ENCODE results near the gene TMEM151B. TPM values are rescaled to one million over a fixed set of nuclear protein-coding genes. Genes with fewer than 3 reads are reported as not detected.

TMEM151B gene
- total and polyA plus RNA-seq, 2 of the 13 experiments (the other 11 are each of a cell fraction or from before 2014, with no cell fraction given) = not detected

DNA sequence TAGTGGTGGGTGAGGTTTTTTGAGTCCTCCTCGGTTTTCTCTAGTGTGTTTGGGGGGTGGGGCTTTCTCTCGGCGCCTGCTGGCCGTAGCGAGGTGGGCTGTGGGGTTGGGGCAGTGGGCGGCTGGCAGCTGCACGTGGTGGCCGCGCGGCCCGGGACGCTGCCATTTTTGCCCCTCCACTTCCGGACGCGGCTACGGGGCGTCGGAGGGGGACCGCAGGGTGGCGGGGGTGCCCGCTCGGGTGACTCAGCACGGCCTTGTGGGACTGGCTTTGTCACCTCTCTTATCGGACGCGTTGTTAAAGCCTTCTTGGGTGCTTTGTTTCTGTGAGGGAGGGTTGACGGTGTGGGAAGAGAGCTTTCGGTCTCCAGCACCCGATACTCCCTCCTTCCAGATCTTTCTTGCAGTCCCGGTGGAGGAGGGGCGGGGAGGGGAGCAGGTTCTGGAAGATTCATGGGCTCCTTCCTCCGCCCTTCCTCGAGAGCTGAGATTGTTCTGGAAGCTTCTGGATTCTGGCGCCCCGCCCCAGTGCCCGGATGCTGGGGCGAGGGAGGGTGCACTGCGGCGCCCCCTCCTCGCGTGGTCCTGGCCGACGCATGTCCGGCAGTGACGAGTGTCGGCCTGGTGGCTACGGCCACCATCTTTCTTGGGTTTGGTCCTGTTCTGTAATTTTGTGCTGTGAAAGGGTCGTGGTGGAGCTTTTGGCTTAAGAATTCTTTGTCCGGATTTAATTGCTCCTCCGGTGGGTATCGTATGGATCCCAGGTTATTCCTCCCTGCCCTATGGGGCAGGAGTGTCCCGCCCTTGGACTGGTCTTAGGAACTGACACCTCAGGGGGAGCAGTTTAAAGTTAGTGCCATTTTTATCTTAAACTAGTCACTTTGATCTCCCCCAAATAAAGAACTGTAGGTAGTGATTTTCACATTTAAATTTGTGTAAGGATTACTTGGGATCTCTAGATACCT is 22.6 kb upstream of the TMEM151B start (continued):
- no peak for TF ChIP-seq CREB1 (IDR thresholded peaks at IDR 0.05)
- TF ChIP-seq CREB1 (CRISPR knock-in tag; IDR thresholded peaks at IDR 0.05) = no peak; the same call in 1 of the 2 replicates
- TF ChIP-seq ATM (IDR thresholded peaks at IDR 0.05; ENCODE audit: borderline replicate concordance) = no peak
- TF ChIP-seq ZNF639 (CRISPR knock-in tag; conservative IDR thresholded peaks at IDR 0.05) = peak; percentile 68; the same call in 1 of the 2 replicates
- TF ChIP-seq, protein P1, sequence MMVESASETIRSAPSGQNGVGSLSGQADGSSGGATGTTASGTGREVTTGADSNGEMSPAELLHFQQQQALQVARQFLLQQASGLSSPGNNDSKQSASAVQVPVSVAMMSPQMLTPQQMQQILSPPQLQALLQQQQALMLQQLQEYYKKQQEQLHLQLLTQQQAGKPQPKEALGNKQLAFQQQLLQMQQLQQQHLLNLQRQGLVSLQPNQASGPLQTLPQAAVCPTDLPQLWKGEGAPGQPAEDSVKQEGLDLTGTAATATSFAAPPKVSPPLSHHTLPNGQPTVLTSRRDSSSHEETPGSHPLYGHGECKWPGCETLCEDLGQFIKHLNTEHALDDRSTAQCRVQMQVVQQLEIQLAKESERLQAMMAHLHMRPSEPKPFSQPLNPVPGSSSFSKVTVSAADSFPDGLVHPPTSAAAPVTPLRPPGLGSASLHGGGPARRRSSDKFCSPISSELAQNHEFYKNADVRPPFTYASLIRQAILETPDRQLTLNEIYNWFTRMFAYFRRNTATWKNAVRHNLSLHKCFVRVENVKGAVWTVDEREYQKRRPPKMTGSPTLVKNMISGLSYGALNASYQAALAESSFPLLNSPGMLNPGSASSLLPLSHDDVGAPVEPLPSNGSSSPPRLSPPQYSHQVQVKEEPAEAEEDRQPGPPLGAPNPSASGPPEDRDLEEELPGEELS (CRISPR knock-in tag; IDR thresholded peaks at IDR 0.05) = no peak
- TF ChIP-seq ZFX (CRISPR knock-in tag; IDR thresholded peaks at IDR 0.05; ENCODE audit: low read depth) = peak; percentile 23; the same call in 1 of the 2 replicates
- TF ChIP-seq TP53 (CRISPR knock-in tag; conservative IDR thresholded peaks at IDR 0.05) = no peak
- TF ChIP-seq JUNB (CRISPR knock-in tag; IDR thresholded peaks at IDR 0.05; ENCODE audit: borderline replicate concordance) = no peak
- TF ChIP-seq, protein P2, sequence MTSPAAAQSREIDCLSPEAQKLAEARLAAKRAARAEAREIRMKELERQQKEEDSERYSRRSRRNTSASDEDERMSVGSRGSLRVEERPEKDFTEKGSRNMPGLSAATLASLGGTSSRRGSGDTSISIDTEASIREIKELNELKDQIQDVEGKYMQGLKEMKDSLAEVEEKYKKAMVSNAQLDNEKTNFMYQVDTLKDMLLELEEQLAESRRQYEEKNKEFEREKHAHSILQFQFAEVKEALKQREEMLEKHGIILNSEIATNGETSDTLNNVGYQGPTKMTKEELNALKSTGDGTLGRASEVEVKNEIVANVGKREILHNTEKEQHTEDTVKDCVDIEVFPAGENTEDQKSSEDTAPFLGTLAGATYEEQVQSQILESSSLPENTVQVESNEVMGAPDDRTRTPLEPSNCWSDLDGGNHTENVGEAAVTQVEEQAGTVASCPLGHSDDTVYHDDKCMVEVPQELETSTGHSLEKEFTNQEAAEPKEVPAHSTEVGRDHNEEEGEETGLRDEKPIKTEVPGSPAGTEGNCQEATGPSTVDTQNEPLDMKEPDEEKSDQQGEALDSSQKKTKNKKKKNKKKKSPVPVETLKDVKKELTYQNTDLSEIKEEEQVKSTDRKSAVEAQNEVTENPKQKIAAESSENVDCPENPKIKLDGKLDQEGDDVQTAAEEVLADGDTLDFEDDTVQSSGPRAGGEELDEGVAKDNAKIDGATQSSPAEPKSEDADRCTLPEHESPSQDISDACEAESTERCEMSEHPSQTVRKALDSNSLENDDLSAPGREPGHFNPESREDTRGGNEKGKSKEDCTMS (CRISPR knock-in tag; conservative IDR thresholded peaks at IDR 0.05) = no peak
- no peak for TF ChIP-seq ZNF597 (CRISPR knock-in tag; IDR thresholded peaks at IDR 0.05)
- peak; percentile 69; the same call in 1 of the 2 replicates for TF ChIP-seq MTA1 (CRISPR knock-in tag; IDR thresholded peaks at IDR 0.05; ENCODE audit: borderline replicate concordance)
- TF ChIP-seq, protein P3, sequence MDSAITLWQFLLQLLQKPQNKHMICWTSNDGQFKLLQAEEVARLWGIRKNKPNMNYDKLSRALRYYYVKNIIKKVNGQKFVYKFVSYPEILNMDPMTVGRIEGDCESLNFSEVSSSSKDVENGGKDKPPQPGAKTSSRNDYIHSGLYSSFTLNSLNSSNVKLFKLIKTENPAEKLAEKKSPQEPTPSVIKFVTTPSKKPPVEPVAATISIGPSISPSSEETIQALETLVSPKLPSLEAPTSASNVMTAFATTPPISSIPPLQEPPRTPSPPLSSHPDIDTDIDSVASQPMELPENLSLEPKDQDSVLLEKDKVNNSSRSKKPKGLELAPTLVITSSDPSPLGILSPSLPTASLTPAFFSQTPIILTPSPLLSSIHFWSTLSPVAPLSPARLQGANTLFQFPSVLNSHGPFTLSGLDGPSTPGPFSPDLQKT (CRISPR knock-in tag; IDR thresholded peaks at IDR 0.05; ENCODE audit: borderline replicate concordance) = no peak
- no peak for TF ChIP-seq ZNF460 (CRISPR knock-in tag; IDR thresholded peaks at IDR 0.05; ENCODE audit: borderline replicate concordance)
- TF ChIP-seq KLF15 (CRISPR knock-in tag; IDR thresholded peaks at IDR 0.05; ENCODE audit: borderline replicate concordance) = peak; percentile 72; the same call in 1 of the 2 replicates
- TF ChIP-seq ZNF292 (CRISPR knock-in tag; IDR thresholded peaks at IDR 0.05; ENCODE audit: borderline replicate concordance, low read depth) = no peak
- TF ChIP-seq ARHGAP35 (CRISPR knock-in tag; IDR thresholded peaks at IDR 0.05; ENCODE audit: borderline replicate concordance) = peak; percentile 28; the same call in 1 of the 2 replicates
- TF ChIP-seq ZNF720 (CRISPR knock-in tag; IDR thresholded peaks at IDR 0.05) = no peak
- peak; percentile 74 for TF ChIP-seq ZSCAN30 (CRISPR knock-in tag; IDR thresholded peaks at IDR 0.05)
- no peak for TF ChIP-seq JARID2 (CRISPR knock-in tag; IDR thresholded peaks at IDR 0.05; ENCODE audit: insufficient replicate concordance)
- TF ChIP-seq ZEB1 (IDR thresholded peaks at IDR 0.05; ENCODE audit: insufficient replicate concordance, low read depth) = no peak

Measured in HepG2 (cell line).